ENCODE data around the gene YIPF3.
"Not testable (repeated sequence)": the region's sequence is repeated elsewhere in the genome, so short reads cannot be mapped to it uniquely, and the experiment has no call there.

The YIPF3 gene

GRCh38 chr6:43491750-43492661 lies 24.7 kb downstream of the YIPF3 start:
- DNase-seq: no peak

GRCh38 chr6:43490523-43490939 lies 26.2 kb downstream of the YIPF3 start:
- no peak for DNase-seq

GRCh38 chr6:43489277-43490072 lies 27.3 kb downstream of the YIPF3 start:
- no peak for DNase-seq

- no peak for DNase-seq
Observed at GRCh38 chr6:43488667-43489276, 28.0 kb downstream of the YIPF3 start.

- DNase-seq: no peak
Observed at GRCh38 chr6:43481591-43482236, 35.0 kb downstream of the YIPF3 start.

GRCh38 chr6:43481075-43481474 lies 35.7 kb downstream of the YIPF3 start:
- no peak for DNase-seq

- DNase-seq: no peak
Observed at GRCh38 chr6:43478008-43478372, 38.7 kb downstream of the YIPF3 start.

GRCh38 chr6:43477235-43478007 lies 39.3 kb downstream of the YIPF3 start, which contains the start of gene TJAP1:
TJAP1 (plus strand) TSS chr6:43477570; CDS start chr6:43499002, 21,432 bp downstream.
- DNase-seq: peak; percentile 96

GRCh38 chr6:43476746-43477145 lies 40.0 kb downstream of the YIPF3 start:
- DNase-seq: no peak

GRCh38 chr6:43475516-43475915 lies 41.2 kb downstream of the YIPF3 start:
- DNase-seq: no peak

- no peak for DNase-seq
Observed at GRCh38 chr6:43472515-43472914, 44.2 kb downstream of the YIPF3 start.

- no peak for DNase-seq
Observed at GRCh38 chr6:43471399-43471798, 45.3 kb downstream of the YIPF3 start.

- DNase-seq: no peak
Observed at GRCh38 chr6:43469947-43470346, 46.8 kb downstream of the YIPF3 start.

- no peak for DNase-seq
Observed at GRCh38 chr6:43468748-43469681, 47.7 kb downstream of the YIPF3 start.

- no peak for DNase-seq
Observed at GRCh38 chr6:43468240-43468639, 48.5 kb downstream of the YIPF3 start.

GRCh38 chr6:43467752-43468151 lies 49.0 kb downstream of the YIPF3 start:
- no peak for DNase-seq

GRCh38 chr6:43467265-43467664 lies 49.5 kb downstream of the YIPF3 start:
- DNase-seq: not testable (repeated sequence)

GRCh38 chr6:43465948-43466347 lies 50.8 kb downstream of the YIPF3 start:
- DNase-seq: no peak

GRCh38 chr6:43464337-43464736 lies 52.4 kb downstream of the YIPF3 start:
- DNase-seq: no peak

GRCh38 chr6:43461936-43462335 lies 54.8 kb downstream of the YIPF3 start:
- no peak for DNase-seq
